HG03097 (cell line): ENCODE data around the gene OVCH1.
"Not testable (repeated sequence)": the region's sequence is repeated elsewhere in the genome, so short reads cannot be mapped to it uniquely, and the experiment has no call there.

Experiments
- ATAC-seq: cut with Tn5 transposase; IDR thresholded peaks from one replicate; pipeline ENCODE4 v1.9.1; 2021; ENCODE audit not compliant: unreplicated experiment, low FRiP score

The OVCH1 gene

DNA sequence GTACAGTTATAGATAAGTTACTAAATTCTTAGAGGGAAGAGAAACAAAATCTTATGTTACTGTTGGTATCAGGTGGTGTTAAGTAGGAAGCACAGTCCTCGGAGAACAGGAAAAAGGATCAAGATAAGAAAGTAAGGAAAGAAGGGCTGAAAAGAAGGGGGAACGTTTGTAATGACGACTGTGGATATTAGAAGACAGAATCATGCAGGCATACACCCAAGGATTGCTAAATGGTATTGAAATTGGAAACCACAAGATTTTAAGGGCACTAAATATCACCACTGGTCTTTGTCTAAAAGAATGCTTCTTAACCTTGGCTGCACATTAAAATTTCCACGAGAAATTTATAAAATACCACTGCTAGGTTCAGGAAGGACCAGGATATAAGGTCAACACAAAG is 82.4 kb downstream of the OVCH1 start:
- no peak for ATAC-seq

- ATAC-seq = no peak
Measured at GRCh38 chr12:29414368-29414767, 83.1 kb downstream of the OVCH1 start.

DNA sequence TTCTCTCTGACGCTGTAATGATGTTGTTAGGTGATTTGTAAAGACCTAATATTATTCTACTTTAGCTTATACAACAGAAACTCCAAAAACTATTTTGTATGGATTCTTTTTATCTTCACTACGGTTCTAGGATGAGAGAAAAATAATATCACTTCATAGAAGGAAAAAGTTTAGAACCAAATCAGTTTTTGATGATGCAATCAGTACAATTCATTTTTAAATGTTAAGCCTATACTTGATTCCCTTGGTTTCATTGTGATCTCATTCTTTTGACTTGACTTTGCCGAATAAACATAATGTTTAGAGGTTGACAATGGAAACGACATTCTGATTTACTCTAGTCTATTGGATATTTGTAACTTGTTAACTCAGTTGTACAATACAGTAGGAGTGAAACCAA is 91.9 kb downstream of the OVCH1 start:
- no peak for ATAC-seq

DNA sequence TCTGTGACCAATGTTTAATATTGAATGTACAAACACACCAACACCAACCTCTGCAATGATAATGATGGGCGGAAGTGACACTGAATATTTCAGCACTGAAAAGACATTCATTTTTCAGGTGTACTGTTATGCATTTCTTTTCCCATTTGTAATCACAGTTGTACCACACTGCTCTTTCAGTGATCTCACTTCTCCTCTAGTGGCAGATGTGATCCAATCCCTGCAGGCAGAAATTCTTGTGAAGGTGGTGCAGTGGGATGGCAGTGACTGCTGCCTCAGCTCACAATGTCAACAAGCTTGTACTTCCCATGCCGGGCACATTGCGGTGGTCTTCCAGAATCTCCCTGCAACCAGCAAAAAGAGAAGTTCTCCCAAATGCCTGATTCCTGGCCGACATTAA is 93.5 kb downstream of the OVCH1 start:
- no peak for ATAC-seq

DNA sequence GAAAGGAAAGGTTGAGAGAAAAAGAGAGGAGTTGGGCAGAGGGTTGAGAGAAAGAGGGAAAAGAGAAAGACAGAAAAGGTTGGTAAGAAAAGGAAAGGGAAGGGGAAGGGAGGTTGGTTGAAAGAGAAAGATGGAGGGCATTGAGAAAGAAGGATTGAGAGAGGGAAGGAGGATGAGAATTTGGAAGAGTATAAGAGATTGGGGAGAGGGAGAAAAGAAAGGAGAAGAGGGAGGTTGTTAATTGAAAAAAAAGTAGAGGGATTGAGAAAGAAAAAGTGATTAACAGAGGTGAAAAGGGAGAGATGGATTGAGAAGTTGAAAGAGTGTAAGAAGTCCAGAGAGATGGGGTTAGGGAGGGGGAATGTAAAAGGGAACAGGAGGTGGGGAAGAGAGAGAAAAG is 95.0 kb downstream of the OVCH1 start:
- ATAC-seq = no peak

- ATAC-seq = no peak
Measured at GRCh38 chr12:29398495-29398894, 99.0 kb downstream of the OVCH1 start.

DNA sequence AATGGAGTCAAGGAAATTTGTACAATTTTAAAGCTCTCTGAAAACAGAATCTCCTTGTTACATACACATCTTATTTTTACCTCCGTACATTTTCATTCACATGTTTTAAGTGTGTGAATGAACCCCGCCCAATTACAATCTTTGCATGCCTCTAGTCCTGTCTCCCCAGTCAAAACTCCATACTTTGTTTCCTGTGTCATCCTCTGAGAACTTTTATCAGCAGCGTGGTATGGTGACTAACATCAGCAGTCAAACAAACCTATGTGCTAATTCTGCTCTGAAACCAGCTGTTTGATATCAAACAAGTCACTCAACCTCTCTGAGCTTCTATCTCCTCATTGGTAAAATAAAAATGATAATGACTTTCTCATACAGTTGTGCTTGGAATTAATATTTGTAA is 100.7 kb downstream of the OVCH1 start:
- ATAC-seq = no peak

GRCh38 chr12:29395356-29395755 is 102.1 kb downstream of the OVCH1 start:
- ATAC-seq = no peak

DNA sequence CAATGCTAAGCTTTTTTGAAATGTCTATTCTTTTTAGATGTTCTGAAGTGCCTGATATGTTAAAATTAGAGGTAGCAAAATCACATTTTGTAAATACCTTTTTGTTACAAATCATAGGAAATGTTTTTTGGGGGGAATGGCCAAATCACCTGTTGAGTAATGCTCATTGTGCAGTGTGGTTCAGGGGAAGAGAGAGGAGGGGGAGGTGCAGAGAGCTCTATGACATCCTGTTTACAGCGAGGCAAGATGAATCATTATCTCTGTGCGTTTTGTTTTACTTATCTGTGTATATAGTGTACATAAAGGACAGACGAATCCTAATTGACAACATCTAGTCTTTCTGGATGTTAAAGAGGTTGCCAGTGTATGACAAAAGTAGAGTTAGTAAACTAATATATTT is 107.1 kb downstream of the OVCH1 start:
- not testable (repeated sequence) for ATAC-seq

DNA sequence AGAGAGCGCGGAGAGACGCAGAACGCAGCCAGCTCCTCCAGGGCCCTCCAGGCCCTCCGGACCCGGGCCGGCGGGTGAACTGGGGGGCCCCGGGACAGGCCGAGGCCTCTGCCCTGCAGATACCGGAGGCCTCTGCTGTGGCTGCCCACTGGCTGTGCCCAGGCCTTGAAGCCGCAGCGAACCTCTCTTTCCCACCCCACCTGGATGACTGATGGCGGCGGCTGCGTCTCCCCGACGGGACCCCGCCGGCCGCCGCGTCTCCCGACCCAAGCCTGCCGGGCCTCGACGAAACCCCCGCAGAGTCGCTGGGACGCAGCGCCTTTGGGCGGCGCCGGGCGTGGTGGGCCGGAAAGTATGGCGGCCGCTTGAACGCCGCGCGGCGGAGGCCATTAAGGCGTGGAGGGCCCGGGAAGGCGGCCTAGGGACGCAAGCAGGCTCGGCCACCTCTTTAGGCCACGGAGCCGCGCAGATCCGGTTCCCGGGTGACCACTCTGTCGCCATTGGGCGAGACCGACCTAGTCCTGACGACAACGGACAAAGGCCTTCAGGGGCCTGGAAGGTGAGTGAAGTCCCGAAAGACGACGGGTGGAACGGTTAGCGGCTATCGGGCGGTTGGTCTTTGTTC is 108.1 kb downstream of the OVCH1 start:
- ATAC-seq = no peak

GRCh38 chr12:29386084-29386680 is 111.3 kb downstream of the OVCH1 start:
- not testable (repeated sequence) for ATAC-seq

DNA sequence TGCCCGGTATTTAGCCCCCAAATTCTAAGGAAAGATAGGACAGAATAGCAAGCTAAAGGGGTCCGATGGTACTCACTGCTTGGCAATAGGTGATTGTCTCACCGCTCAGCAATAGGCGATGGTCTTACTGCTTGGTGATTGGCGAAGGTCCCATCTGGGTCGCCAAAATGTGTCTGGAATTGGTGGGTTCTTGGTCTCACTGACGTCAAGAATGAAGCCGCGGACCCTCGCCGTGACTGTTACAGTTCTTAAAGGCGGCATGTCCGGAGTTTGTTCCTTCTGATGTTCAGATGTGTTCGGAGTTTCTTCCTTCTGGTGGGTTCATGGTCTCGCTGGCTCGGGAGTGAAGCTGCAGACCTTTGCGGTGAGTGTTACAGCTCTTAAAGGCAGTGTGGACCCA is 112.3 kb downstream of the OVCH1 start:
- not testable (repeated sequence) for ATAC-seq

GRCh38 chr12:29382251-29382650 is 115.2 kb downstream of the OVCH1 start:
- ATAC-seq = no peak

GRCh38 chr12:29380536-29381523 is 116.7 kb downstream of the OVCH1 start, which contains the start of gene ERGIC2:
Gene ERGIC2 (minus strand): TSS chr12:29381172. CDS start chr12:29371633, 9,539 bp downstream.
- peak; percentile 97 for ATAC-seq
